Inferior parietal cortex (tissue), 1 donor: ENCODE data around the gene TSPAN7.

Source experiments
- DNase-seq: peaks from one replicate; pipeline ENCODE4 v3.0.0-alpha.2; 2016; ENCODE audit errors: extremely low spot score

Gene TSPAN7

GRCh38 chrX:38682095-38682494, 120.8 kb downstream of the TSPAN7 start:
- no peak for DNase-seq

GRCh38 chrX:38692961-38693360, 131.6 kb downstream of the TSPAN7 start:
- no peak for DNase-seq

GRCh38 chrX:38694394-38694793, 133.1 kb downstream of the TSPAN7 start:
- no peak for DNase-seq

- DNase-seq = no peak
Observed at GRCh38 chrX:38697461-38697860, 136.1 kb downstream of the TSPAN7 start.

GRCh38 chrX:38699121-38699520, 137.8 kb downstream of the TSPAN7 start:
- DNase-seq = peak; percentile 8

DNA sequence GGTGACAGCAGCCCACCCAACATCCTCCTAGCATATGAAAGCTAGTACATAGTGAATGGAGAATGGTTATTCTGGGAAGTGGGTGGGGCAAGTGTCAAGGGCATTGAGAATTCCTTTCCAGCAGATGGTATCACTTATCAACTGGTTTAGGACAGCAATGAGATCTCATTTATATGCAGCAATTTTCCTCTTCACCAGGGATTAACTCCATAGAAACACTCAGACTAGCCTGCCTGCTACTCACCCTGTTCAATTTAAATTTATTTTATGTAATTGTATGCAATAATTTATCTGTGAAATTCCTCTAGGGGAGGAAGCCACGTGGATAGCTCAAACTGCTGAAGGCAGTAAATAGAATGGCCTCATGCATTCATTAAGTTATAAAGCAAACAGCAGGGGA, 138.4 kb downstream of the TSPAN7 start:
- no peak for DNase-seq

GRCh38 chrX:38701073-38701472, 139.7 kb downstream of the TSPAN7 start:
- DNase-seq = no peak

GRCh38 chrX:38704146-38704882, 143.0 kb downstream of the TSPAN7 start:
- no peak for DNase-seq

- no peak for DNase-seq
Observed at GRCh38 chrX:38717871-38718270, 156.5 kb downstream of the TSPAN7 start.

DNA sequence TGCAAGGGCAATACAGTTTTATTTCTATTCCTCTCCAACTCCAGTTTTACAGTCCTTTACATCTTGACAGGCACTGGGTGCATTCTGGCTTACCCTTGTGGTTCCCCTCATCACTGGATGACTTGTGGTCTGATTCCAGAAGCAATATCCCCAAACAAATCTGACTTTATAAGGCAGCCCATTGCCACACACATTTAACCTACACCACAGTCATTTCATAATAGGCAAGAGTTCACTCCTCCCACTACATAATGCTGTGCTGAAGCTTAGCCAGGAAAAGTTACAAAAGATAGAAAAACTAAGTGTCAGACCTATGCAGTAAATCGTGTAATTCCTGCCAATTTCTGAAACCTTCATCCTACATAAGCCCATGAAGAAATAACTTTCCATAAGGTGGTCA, 157.0 kb downstream of the TSPAN7 start:
- DNase-seq = no peak

DNA sequence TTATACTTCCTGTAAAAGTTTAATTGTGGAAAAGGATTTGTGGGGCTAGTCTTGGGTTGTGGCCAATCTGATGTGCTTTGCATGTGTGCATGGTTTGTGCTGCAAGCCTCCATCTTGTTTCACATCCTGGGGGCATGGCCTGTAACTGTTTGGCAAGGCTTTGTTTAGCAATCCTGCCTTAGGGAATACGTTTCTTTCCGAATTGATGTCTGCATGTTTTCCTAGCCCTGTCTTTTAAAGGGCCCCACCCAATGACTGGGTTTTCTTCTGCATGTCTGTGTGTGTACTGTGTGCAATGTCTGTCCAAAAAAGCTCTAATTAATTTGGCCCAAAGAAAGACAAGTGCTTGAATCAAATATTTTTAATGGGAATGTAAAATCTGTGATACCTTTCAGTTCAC, 165.3 kb downstream of the TSPAN7 start:
- DNase-seq = no peak

DNA sequence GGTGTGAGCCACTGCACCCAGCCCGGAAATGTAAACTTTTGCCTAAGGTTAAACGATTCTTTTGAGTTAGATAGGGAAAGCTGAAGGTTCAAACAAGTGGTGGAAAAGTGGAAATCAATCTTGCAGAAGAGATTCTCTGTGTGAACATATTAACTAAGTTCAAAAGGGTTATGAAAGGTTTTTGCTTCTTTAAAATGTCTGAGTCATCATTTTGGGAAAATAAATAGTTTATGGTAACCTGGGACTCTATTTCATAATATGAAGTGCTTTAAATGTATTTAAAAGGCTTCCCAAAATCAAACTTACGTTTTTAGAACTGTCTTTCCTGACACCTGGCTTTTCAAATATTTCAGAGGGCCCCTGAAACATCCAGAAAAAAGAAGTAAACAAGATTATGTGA, 166.3 kb downstream of the TSPAN7 start:
- no peak for DNase-seq

DNA sequence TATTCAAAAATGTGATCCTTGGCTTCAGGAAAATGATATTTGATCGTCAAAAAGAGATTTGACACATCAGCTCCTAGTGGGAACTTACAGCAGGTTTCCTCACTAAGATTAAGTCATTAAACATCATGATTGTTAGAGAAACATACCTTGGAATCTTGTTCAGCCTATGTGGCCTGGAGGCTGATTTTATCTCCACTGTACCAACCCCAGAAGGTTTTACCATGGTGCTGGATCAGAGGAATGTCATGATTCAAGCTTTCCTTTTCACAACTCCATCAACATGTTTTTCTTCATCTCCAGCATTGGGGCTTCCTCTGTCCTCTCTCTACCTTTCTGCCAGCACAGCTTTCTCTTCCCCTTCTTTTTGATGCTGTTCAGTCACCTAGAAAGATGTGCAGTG, 171.5 kb downstream of the TSPAN7 start:
- DNase-seq = no peak
